ENCODE results near the gene CARS2.

- TF ChIP-seq ZBTB21 (tag by site-specific recombination; IDR thresholded peaks at IDR 0.05) (no peak), REST (tag by site-specific recombination; IDR thresholded peaks at IDR 0.05) (no peak), ZNF274 (IDR thresholded peaks at IDR 0.05; ENCODE audit: low read length) (no peak), ZNF274 (tag by site-specific recombination; IDR thresholded peaks at IDR 0.05; ENCODE audit: borderline replicate concordance) (no peak), CTCF (tag by site-specific recombination; IDR thresholded peaks at IDR 0.05) (no peak), TCF7L2 (IDR thresholded peaks at IDR 0.05; ENCODE audit: borderline replicate concordance, low read depth, low read length) (no peak), ZNF830 (tag by site-specific recombination; IDR thresholded peaks at IDR 0.05; ENCODE audit: low read depth) (no peak), ZNF449 (tag by site-specific recombination; IDR thresholded peaks at IDR 0.05) (no peak)
- TF ChIP-seq, protein P1, sequence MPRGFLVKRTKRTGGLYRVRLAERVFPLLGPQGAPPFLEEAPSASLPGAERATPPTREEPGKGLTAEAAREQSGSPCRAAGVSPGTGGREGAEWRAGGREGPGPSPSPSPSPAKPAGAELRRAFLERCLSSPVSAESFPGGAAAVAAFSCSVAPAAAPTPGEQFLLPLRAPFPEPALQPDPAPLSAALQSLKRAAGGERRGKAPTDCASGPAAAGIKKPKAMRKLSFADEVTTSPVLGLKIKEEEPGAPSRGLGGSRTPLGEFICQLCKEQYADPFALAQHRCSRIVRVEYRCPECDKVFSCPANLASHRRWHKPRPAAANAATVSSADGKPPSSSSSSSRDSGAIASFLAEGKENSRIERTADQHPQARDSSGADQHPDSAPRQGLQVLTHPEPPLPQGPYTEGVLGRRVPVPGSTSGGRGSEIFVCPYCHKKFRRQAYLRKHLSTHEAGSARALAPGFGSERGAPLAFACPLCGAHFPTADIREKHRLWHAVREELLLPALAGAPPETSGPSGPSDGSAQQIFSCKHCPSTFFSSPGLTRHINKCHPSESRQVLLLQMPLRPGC (tag by site-specific recombination; IDR thresholded peaks at IDR 0.05), result no peak
Measured at GRCh38 chr13:110618167-110618566, 87.7 kb downstream of the CARS2 start.

Measured in HEK293 (cell line).